ENCODE results near the gene CDC42BPG.
"Not testable (repeated sequence)": the region's sequence is repeated elsewhere in the genome, so short reads cannot be mapped to it uniquely, and the experiment has no call there.

Gene CDC42BPG

DNA sequence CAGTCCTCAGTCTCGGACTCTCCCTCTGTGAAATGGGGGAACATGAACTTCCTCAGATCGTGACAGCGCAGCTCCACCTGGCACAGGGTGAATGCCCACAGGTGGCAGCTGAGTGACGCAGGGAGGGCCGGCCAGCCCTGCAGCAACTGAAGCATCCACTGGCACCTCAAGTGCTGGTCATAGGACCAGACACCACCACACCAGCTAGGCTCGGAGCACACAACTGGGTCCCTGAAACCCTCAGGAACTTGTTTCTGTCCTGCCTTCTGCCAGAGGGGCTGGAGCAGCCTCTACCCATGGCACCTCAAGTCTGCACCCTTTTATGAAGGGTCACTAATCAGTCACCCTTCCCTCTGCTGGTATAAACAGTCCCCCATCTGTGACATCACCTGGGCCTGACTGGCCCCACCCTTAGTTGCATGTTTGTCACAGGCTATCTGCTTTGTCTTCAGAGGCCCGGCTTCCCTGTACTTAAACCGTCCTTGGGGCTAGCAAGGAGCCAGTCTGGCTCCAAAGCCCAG is 7.4 kb upstream of the CDC42BPG start:
- DNase-seq, result peak in 1 of 2 donors; percentile 50
- Mint-ChIP-seq H3K4me3 (peak overlapping the region; percentile 86 to 90), H3K27me3 (no peaks in the 10 kb centered on the region), H3K9me3 (no peaks in the 10 kb centered on the region), H3K27ac (peak overlapping the region; percentile 61 to 91), H3K4me1 (peaks cover 98% of the 10 kb centered on the region)
- ATAC-seq, result peak; percentile 24

DNA sequence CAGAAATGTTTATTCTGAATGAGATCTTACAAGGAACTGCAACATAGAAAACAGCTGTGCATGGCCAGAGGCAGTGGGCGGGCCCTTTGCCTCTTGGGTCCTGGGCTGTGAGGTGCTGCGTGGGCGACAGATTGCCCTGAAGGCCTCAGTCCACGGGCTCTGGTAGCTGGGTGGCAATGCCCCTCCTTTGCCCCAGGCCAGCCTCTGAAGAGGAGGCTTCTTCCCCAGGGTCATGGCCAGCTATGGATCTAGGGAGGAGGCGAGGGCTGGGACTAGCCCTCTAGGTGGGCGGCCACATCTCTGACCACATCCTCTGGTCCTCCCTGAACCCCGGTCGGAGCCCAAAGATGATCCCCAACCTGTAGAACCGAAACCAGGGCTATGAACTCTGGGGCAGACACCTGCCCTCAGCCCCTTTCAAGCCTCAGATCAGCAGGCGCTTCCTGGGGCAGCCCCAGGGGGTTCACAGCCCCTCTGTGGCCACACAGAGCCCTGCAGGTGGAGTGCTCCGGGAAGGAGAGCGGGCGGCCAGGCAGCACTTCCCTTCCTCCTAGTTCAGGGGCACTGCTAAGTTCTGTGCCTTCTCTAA is 6.6 kb upstream of the CDC42BPG start:
- peak; percentile 78 for ATAC-seq
- H3K9me3 Mint-ChIP-seq, result no peaks in the 10 kb centered on the region
- DNase-seq, result peak; percentile 77 to 84
- H3K4me3 Mint-ChIP-seq, result peak overlapping the region; percentile 86 to 90
- peak overlapping the region; percentile 83 to 91 for H3K27ac Mint-ChIP-seq
- H3K4me1 Mint-ChIP-seq, result peaks cover 92% of the 10 kb centered on the region
- H3K27me3 Mint-ChIP-seq, result no peaks in the 10 kb centered on the region

DNA sequence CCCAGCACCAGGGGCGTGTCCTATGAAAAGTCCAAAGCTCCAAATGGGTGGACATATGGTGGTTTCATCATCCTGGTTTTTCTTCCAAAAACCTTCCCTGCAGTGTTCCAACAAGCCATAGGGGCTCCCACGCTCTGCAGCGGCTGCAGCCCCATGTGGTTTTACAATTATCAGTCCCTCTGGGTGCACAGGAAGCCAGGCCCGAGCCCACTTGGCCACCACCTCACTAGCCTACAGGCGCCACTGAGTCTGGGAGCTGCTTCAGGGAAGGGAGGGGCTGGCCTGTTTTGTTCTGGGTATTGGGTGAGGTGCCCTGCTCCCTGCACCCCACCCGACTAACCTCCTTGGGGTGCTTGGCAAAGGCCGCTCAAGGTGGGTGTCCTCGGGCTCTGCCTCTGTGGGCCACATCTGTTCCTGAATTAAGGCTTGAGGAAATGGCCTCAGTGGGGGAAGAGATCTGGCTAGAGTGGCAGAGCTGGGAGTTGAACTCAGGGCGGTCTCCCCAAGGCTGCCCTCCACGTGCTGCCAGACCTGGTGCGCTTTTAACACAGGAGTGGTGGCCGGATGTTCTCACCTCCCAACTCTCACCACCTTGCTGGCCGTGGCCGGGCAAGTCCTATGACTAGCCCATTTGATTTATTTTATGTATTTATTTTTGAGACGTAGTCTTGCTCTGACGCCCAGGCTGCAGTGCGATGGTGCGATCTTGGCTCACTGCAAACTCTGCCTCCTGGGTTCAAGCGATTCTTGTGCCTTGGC is 5.3 kb upstream of the CDC42BPG start:
- peaks cover 90% of the 10 kb centered on the region for H3K4me1 Mint-ChIP-seq
- DNase-seq (peak in 1 of 2 donors; percentile 14), ATAC-seq (no peak)
- H3K4me3 Mint-ChIP-seq, result no peak overlapping the region
- no peak overlapping the region for H3K27ac Mint-ChIP-seq
- no peaks in the 10 kb centered on the region for H3K9me3 Mint-ChIP-seq
- no peaks in the 10 kb centered on the region for H3K27me3 Mint-ChIP-seq

DNA sequence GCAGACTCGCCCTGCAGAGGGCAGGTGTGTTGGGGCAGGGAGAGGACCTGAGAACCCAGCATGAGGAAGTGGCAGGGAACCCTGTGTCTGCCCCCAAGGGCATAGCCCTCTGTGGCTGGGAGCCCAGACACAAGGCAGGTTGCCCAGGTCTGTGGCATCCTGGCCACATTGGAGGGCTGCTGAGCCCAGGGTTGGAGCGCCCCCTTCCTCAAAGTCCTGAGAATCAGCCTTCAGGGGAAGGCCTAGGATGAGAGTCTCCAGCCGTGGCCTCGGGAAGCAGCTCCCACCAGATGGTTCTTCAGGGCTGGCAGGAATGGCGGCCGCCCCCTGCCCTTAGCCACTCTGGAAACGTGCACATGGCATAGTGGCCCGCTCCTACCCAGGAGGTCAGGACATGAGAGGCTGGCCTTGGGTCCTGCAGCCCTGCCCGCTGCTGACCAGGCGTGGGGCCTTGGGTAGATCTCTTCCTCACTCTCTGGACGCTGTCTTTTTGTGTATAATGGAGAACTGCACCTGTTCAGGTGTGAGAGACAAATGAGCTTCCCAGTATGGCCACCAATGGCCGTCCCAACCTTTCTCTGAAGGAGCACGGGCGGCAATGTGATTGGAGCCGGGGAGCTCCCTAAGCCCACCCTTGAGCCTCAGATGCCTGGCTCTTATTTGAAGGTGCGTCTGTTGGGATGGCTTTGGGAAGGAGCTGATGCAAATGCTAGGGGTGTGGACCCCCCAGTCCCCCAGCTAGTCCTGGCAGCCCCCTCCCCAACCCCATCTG is 4.6 kb upstream of the CDC42BPG start:
- no peaks in the 10 kb centered on the region for H3K9me3 Mint-ChIP-seq
- ATAC-seq, result no peak
- H3K4me1 Mint-ChIP-seq, result peaks cover 86% of the 10 kb centered on the region
- H3K27ac Mint-ChIP-seq, result peak overlapping the region; percentile 7 to 59
- no peaks in the 10 kb centered on the region for H3K27me3 Mint-ChIP-seq
- H3K4me3 Mint-ChIP-seq, result no peak overlapping the region
- peak in 1 of 2 donors; percentile 32 for DNase-seq

DNA sequence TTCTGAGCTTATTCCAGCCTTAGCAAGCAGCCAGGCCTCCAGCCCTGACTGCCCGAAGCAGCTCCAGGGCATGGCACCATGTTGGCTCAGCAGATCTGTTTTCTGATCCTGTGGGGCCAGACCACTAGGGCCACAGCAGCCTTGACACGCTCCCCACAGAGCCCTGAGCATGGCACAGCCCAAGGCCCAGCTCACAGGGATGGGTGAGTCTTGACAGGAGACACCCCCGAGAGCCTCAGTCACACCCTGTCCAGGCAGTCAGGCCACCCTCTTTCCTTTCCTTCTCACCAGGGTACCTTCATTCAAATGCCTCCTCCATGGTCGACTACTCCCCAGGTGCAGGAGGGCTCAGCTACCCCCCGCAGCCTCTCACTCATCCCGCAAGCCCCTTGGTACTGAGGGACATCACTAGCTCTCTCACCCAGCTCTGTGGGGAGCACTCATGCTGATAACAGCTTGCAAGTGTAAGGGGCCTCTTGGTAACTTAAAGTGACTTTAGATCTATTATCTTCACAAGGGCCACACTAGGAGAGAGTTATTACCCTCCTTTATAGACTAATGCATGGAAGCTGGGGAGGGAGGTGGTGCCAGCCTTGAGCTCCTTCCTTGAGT is 3.9 kb upstream of the CDC42BPG start:
- H3K27ac Mint-ChIP-seq, result peak overlapping the region; percentile 7 to 59
- H3K4me3 Mint-ChIP-seq, result peak overlapping the region in 1 of 2 donors; percentile 29
- no peak for ATAC-seq
- DNase-seq, result peak in 1 of 2 donors; percentile 17
- peaks cover 86% of the 10 kb centered on the region for H3K4me1 Mint-ChIP-seq
- no peaks in the 10 kb centered on the region for H3K27me3 Mint-ChIP-seq
- no peaks in the 10 kb centered on the region for H3K9me3 Mint-ChIP-seq

DNA sequence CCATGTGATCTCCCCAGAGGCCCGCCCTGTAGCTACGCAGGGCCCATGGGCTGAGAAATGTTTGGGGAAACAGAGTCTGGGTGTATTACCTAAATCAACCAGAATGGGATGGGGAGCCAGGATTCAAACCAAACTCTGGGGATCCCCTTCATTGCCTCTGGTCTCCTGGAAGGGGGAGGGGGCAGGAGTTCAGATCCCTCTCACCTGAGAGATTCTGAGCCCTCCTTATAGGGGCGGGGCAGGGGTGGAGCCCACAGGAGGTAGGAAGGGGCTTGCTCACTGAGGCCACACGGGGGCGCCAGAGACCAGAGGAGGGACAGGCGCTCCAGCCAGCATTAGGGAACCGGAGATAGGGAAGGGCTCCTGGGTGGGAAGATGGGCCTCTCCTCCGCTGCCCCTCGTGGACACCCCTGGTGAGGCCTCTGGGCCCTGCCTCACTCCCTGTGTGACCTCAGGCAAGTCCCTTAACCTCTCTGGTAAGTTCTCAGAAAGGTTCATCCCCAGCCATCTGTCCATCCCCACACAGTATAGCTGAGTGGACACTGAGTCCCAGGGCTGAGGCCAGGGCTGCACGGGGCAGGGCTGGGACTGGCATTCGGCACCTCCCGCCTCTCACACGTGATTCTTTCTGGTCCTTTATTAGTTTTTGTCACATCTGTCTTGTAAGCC is 2.7 kb upstream of the CDC42BPG start:
- Mint-ChIP-seq H3K4me1 (peaks cover 81% of the 10 kb centered on the region), H3K27me3 (no peaks in the 10 kb centered on the region), H3K4me3 (no peak overlapping the region), H3K27ac (peak overlapping the region in 1 of 2 donors; percentile 72), H3K9me3 (no peaks in the 10 kb centered on the region)
- DNase-seq, result peak; percentile 87 to 90
- ATAC-seq, result peak; percentile 61

DNA sequence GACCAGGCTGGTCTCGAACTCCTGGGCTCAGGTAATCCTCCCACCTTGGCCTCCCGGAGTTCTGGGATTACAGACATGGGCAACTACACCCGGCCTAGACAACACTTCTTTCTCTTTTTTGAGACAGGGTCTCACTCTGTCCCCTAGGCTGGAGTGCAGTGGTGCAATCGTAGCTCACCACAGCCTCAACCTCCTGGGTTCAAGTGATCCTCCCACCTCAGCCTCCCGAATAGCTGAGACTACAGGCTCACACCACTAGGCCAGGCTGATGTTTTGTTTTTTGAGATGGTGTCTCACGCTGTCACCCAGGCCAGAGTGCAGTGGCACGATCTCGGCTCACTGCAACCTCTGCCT is 1.3 kb upstream of the CDC42BPG start:
- ATAC-seq, H3K27me3 Mint-ChIP-seq, H3K27ac Mint-ChIP-seq, DNase-seq, H3K9me3 Mint-ChIP-seq: not testable (repeated sequence)
- Mint-ChIP-seq H3K4me1 (peaks cover 67% of the 10 kb centered on the region), H3K4me3 (peak overlapping the region in 1 of 2 donors; percentile 38)

DNA sequence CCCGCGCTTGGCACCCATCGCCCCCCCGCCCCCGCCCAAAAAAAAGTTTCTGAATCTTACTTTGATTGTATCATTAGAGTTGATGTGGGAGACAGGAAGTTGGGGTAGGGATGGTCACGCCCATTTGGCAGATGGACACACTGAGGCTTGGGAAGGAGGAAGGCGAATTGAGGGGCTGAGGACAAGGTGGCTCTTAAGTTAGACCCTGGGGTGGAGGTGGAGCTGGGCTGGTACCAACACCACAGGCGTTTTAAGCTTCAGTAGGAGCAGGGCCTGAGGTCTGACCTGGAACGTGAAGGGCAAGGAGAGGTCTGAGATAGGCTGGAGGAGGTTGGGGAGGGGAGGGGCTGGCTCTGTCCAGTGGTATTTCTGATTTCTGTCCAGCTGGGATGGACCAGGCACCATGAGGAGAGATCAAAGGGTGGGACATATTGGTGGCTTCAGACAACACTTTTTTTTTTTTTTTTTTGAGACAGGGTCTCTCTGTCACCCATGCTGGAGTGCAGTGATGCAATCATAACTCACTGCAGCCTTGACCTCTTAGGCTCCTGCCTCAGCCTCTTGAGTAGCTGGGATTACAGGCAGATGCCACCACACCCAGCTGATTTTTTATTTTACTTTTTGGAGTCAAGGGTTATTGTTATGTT is 799 bp upstream of the CDC42BPG start:
- H3K4me1 Mint-ChIP-seq, result peaks cover 62% of the 10 kb centered on the region
- no peaks in the 10 kb centered on the region for H3K9me3 Mint-ChIP-seq
- H3K27ac Mint-ChIP-seq, result peak overlapping the region; percentile 46
- no peak for DNase-seq
- no peaks in the 10 kb centered on the region for H3K27me3 Mint-ChIP-seq
- ATAC-seq, result no peak
- H3K4me3 Mint-ChIP-seq, result peak overlapping the region; percentile 72 to 73

DNA sequence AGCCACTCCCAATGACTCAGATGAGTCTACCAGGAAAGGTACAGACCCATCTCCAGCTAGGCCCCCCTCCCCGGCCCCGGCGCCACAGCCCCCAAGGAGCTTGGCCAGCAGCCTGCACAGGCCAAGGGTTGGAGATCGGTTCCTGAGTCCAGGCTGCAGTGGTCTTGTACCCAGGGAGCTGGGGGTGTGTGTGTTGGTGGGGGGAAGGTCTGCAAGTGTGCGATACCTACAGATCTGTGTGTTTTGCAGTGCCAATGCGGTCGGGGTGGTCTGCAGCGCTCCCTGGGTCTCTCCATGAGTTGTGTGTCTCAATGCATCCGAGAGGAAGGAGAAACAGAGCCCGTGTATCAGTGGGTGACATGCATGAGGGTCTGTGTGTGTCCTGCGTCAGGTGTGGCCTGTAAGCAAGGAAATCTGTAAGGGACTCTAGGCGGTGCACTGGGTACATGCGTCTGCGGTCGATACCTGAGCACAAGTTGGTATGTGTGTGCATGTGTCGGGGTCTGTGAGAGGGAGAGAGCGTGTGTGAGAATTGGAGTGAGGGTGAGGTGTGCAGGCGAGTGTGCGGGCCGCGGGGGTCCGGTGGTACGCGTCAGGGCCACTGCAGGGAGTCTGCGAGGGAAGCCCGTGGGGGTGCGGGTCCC is 645 bp downstream of the CDC42BPG start:
- peak; percentile 1 for ATAC-seq
- peak overlapping the region; percentile 6 to 82 for H3K27ac Mint-ChIP-seq
- no peak for DNase-seq
- H3K4me3 Mint-ChIP-seq, result peak overlapping the region; percentile 72 to 73
- H3K27me3 Mint-ChIP-seq, result no peaks in the 10 kb centered on the region
- no peaks in the 10 kb centered on the region for H3K9me3 Mint-ChIP-seq
- peaks cover 47% of the 10 kb centered on the region for H3K4me1 Mint-ChIP-seq

DNA sequence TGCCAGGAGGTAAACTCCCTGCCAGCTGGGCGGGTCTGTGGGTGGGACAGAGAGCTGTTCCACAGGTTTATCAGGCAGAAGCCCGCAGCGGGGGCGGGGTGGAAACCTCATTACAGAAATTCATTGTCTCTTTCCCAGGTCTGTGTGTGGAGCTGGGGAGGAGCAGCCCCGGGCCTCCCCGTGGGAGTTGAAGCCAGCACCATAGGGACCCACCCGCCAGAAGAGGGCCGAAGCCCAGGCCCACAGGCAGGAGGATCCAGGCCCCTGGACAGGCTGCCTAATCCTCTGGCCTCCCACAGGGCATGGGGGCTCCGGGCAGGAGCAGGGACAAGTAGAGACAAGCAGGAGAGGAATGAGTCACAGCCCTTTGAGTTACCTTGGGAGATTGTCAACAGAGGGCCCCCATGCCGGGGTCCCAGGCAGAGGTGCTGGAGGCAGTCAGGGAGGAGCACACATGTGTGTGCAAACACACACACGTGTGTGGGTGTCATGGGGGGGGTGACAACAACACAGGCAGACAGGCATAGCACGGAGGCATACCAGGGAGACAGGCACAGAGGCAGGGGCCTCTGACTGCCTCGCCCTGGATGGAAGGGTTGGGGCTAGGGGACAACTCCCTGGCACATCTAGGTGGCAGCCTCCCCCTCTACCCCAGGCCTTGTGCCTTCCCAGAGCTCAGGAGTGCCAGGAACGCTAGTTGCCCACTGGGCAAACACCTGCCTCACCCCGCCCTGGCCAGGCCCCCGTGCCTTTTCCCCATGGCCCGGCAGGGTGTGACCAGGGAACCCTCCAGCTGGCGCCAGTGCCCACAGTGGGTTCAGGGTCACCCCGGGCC is 1.4 kb downstream of the CDC42BPG start:
- DNase-seq (no peak), ATAC-seq (no peak)
- H3K27ac Mint-ChIP-seq, result peak overlapping the region in 1 of 2 donors; percentile 69
- no peaks in the 10 kb centered on the region for H3K9me3 Mint-ChIP-seq
- H3K4me3 Mint-ChIP-seq, result peak overlapping the region; percentile 72 to 73
- H3K27me3 Mint-ChIP-seq, result no peaks in the 10 kb centered on the region
- H3K4me1 Mint-ChIP-seq, result peaks cover 40% of the 10 kb centered on the region

DNA sequence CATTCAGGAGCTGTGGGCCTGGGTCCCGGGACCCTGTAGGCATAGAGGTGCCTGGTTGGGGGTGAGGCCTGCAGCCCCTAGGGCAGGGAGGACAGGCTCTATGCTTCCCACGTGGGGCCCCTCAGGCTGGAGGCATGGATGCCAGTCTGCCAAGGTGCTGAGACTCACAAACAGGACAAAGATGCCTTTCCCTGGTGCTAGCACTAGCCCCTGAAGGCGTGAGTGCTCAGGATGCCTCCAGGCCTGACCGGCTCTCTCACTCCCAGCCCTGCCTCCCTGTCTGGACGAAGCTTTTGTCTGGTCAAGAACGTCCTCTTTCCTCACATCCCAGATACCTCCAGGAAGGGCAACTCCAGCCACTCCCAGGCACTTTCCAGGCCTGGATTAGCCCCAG is 2.1 kb downstream of the CDC42BPG start:
- ATAC-seq (no peak), DNase-seq (no peak)
- Mint-ChIP-seq H3K4me1 (peaks cover 35% of the 10 kb centered on the region), H3K27ac (no peak overlapping the region), H3K27me3 (no peaks in the 10 kb centered on the region), H3K9me3 (no peaks in the 10 kb centered on the region), H3K4me3 (no peak overlapping the region)

DNA sequence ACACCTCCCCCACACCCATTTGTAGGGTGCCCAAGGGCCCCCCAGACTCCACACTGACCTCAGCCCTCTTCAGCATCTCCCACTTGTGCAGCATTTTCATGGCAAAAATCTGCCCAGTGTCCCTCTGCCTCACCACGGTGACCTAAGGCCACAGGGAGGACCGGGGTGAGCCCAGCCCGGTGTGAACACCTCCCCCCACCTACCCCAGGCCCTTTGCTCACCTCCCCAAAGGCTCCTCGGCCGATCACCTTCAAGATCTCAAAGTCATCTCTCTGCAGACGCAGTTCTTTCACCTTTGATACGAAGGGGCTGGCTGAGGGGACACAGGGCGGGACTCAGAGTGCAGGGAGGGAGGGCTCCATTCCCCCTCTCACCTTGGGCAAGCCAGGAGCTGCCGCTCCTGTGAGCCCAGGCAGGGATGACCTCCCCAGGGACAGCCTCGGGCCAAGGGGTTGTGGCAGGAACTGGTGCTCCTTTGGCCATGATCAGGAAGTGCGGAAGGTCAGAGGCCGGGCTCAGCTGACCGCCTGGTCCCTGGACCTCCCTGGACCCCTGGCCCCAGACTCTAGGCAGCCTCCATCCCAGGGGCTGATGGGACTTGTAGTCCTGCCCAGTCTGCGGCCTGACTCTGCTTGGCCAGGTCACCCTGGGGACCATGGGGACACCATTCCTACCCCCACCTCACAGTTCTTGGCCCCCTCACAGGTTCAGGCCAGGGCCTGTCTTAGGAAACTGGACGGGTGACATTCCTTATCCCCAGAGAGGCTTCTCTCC is 2.7 kb downstream of the CDC42BPG start:
- DNase-seq, result no peak

More for the DNA sequence above, 2.7 kb downstream of the CDC42BPG start:
- H3K27me3 Mint-ChIP-seq, result no peaks in the 10 kb centered on the region
- no peaks in the 10 kb centered on the region for H3K9me3 Mint-ChIP-seq
- H3K4me1 Mint-ChIP-seq, result peaks cover 29% of the 10 kb centered on the region
- peak overlapping the region in 1 of 2 donors; percentile 66 for H3K27ac Mint-ChIP-seq
- ATAC-seq, result no peak
- no peak overlapping the region for H3K4me3 Mint-ChIP-seq

Data from stimulated activated naive CD8-positive, alpha-beta T cell treated with anti-CD3 and anti-CD28 coated beads, Interleukin-15, amount 100 ng/mL, for 72 hours (primary cell).